Measurements from ENCODE around the gene DHDDS.
A peak's percentile ranks its signal among the peaks of the same experiment; 100 is the strongest.

DHDDS gene

DNA sequence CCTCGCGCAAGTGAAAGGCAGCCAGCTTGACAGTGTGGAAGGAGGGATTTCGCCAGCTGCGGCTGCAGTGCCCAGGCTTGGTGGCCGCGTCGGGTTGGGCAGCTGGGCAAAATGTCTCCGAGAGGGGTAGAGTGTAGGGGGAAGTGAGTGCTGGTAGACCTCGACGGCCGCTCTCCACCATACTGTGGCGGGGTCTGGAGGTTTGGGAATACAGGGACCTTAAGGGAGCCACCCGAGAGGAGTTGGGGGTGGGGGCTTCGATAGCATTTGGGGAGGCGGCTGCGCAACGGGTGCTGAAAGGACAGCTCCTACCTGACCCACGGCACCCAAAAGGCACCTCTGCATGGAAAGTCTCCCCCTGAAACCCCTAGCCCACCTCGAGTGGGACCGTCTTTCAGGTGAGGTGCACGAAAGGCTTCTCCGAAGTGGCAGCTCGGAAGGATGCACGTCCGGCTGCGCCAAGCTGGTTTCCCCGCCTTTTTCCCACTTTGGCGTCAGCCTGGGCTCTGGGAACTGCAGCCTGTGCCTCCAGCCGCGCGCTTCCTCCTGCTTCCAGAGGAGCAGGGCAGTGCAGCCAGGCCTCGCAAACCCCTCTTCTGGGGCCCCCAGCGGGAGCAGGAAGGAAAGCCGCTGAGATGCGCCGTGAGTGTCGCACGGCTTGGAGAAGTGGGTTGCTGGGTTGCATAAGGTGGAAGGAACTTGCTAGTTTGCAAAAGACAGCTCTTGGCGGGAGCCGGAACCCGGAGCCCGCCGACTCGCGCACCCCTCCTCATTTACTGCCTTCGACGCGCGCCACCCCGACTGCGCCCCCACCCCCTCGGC is 39.6 kb downstream of the DHDDS start (continued):
- TF ChIP-seq SP7 (tag by site-specific recombination; IDR thresholded peaks at IDR 0.05): peak; percentile 40; the same call in 1 of the 2 replicates
- no peak for TF ChIP-seq ZNF10 (tag by site-specific recombination; IDR thresholded peaks at IDR 0.05)
- TF ChIP-seq ZSCAN23 (tag by site-specific recombination; IDR thresholded peaks at IDR 0.05): no peak
- 0 out of 2 replicates have a peak, but pooled peaks have one; percentile 20 for TF ChIP-seq SP3 (tag by site-specific recombination; IDR thresholded peaks at IDR 0.05)
- no peak for TF ChIP-seq ZNF621 (tag by site-specific recombination; IDR thresholded peaks at IDR 0.05)
- TF ChIP-seq ZNF121 (tag by site-specific recombination; IDR thresholded peaks at IDR 0.05): peak; percentile 98
- TF ChIP-seq ZNF768 (tag by site-specific recombination; IDR thresholded peaks at IDR 0.05): no peak
- no peak for TF ChIP-seq ZFP3 (tag by site-specific recombination; IDR thresholded peaks at IDR 0.05; ENCODE audit: low read depth)
- TF ChIP-seq, protein P1, sequence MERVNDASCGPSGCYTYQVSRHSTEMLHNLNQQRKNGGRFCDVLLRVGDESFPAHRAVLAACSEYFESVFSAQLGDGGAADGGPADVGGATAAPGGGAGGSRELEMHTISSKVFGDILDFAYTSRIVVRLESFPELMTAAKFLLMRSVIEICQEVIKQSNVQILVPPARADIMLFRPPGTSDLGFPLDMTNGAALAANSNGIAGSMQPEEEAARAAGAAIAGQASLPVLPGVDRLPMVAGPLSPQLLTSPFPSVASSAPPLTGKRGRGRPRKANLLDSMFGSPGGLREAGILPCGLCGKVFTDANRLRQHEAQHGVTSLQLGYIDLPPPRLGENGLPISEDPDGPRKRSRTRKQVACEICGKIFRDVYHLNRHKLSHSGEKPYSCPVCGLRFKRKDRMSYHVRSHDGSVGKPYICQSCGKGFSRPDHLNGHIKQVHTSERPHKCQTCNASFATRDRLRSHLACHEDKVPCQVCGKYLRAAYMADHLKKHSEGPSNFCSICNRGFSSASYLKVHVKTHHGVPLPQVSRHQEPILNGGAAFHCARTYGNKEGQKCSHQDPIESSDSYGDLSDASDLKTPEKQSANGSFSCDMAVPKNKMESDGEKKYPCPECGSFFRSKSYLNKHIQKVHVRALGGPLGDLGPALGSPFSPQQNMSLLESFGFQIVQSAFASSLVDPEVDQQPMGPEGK (tag by site-specific recombination; IDR thresholded peaks at IDR 0.05): peak; percentile 94
- no peak for TF ChIP-seq BCL11B (tag by site-specific recombination; IDR thresholded peaks at IDR 0.05; ENCODE audit: low read depth)
- TF ChIP-seq ZNF558 (tag by site-specific recombination; IDR thresholded peaks at IDR 0.05): no peak
- no peak for TF ChIP-seq ZNF792 (tag by site-specific recombination; IDR thresholded peaks at IDR 0.05)
- TF ChIP-seq ZFHX2 (tag by site-specific recombination; conservative IDR thresholded peaks at IDR 0.05): no peak
- TF ChIP-seq ZNF350 (tag by site-specific recombination; IDR thresholded peaks at IDR 0.05): no peak
- peak; percentile 30; the same call in 1 of the 2 replicates for TF ChIP-seq KLF9 (tag by site-specific recombination; IDR thresholded peaks at IDR 0.05; ENCODE audit: low read depth)
- no peak for TF ChIP-seq YY2 (tag by site-specific recombination; IDR thresholded peaks at IDR 0.05)
- no peak for TF ChIP-seq ZNF791 (tag by site-specific recombination; IDR thresholded peaks at IDR 0.05)
- TF ChIP-seq, protein P2, sequence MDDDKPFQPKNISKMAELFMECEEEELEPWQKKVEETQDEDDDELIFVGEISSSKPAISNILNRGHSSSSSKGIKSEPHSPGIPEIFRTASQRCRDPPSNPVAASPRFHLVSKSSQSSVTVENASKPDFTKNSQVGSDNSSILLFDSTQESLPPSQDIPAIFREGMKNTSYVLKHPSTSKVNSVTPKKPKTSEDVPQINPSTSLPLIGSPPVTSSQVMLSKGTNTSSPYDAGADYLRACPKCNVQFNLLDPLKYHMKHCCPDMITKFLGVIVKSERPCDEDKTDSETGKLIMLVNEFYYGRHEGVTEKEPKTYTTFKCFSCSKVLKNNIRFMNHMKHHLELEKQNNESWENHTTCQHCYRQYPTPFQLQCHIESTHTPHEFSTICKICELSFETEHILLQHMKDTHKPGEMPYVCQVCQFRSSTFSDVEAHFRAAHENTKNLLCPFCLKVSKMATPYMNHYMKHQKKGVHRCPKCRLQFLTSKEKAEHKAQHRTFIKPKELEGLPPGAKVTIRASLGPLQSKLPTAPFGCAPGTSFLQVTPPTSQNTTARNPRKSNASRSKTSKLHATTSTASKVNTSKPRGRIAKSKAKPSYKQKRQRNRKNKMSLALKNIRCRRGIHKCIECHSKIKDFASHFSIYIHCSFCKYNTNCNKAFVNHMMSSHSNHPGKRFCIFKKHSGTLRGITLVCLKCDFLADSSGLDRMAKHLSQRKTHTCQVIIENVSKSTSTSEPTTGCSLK (tag by site-specific recombination; IDR thresholded peaks at IDR 0.05): no peak
- TF ChIP-seq, protein P3, sequence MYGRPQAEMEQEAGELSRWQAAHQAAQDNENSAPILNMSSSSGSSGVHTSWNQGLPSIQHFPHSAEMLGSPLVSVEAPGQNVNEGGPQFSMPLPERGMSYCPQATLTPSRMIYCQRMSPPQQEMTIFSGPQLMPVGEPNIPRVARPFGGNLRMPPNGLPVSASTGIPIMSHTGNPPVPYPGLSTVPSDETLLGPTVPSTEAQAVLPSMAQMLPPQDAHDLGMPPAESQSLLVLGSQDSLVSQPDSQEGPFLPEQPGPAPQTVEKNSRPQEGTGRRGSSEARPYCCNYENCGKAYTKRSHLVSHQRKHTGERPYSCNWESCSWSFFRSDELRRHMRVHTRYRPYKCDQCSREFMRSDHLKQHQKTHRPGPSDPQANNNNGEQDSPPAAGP (tag by site-specific recombination; IDR thresholded peaks at IDR 0.05): no peak; the same call in 1 of the 2 replicates
- TF ChIP-seq ZNF341 (tag by site-specific recombination; IDR thresholded peaks at IDR 0.05; ENCODE audit: low read depth): peak; percentile 61
- no peak for TF ChIP-seq ZNF112 (tag by site-specific recombination; IDR thresholded peaks at IDR 0.05)
- TF ChIP-seq GFI1B (tag by site-specific recombination; IDR thresholded peaks at IDR 0.05): no peak
- TF ChIP-seq ZNF19 (tag by site-specific recombination; IDR thresholded peaks at IDR 0.05; ENCODE audit: low read depth): no peak
- no peak for TF ChIP-seq ZNF530 (tag by site-specific recombination; IDR thresholded peaks at IDR 0.05; ENCODE audit: low read depth)
- no peak for TF ChIP-seq ZNF521 (tag by site-specific recombination; IDR thresholded peaks at IDR 0.05)
- TF ChIP-seq HOXD13 (CRISPR knock-in tag; IDR thresholded peaks at IDR 0.05; ENCODE audit: borderline replicate concordance): no peak
- no peak for TF ChIP-seq OVOL3 (tag by site-specific recombination; IDR thresholded peaks at IDR 0.05)
- TF ChIP-seq OSR2 (tag by site-specific recombination; IDR thresholded peaks at IDR 0.05): peak; percentile 66
- TF ChIP-seq ZBTB21 (tag by site-specific recombination; IDR thresholded peaks at IDR 0.05): no peak
- no peak for TF ChIP-seq ZNF555 (tag by site-specific recombination; conservative IDR thresholded peaks at IDR 0.05)
- TF ChIP-seq, protein P4, sequence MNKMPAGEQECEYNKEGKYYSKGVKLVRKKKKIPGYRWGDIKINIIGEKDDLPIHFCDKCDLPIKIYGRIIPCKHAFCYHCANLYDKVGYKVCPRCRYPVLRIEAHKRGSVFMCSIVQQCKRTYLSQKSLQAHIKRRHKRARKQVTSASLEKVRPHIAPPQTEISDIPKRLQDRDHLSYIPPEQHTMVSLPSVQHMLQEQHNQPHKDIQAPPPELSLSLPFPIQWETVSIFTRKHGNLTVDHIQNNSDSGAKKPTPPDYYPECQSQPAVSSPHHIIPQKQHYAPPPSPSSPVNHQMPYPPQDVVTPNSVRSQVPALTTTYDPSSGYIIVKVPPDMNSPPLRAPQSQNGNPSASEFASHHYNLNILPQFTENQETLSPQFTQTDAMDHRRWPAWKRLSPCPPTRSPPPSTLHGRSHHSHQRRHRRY (tag by site-specific recombination; IDR thresholded peaks at IDR 0.05): no peak

Data from HEK293 (cell line).